NCI-H2196 (cell line): ENCODE results near the gene NDRG3.

Experiments used
- DNase-seq: peaks from one replicate; lab custom pipeline; 2025; ENCODE audit not compliant: unreplicated experiment; lab: John Stamatoyannopoulos, UW

Gene NDRG3

DNA sequence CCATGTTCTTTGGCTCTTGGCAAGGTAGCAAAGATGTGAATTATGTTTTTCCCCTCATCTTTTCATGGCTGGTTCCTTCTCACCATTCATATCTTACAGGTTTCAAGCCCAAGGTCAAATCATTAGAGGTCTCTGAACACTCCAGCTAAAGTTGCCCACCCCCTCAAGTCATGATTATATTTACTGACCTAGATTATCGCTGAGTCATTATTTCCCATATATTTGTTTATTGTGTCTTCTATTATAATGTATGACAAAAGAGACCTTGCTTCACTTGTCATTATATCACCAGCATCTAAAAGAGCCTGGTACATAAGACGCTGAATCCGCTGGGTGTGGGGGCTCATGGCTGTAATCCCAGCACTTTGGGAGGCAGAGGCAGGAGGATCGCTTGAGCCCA lies 15.2 kb upstream of the NDRG3 start:
- no peak for DNase-seq

DNA sequence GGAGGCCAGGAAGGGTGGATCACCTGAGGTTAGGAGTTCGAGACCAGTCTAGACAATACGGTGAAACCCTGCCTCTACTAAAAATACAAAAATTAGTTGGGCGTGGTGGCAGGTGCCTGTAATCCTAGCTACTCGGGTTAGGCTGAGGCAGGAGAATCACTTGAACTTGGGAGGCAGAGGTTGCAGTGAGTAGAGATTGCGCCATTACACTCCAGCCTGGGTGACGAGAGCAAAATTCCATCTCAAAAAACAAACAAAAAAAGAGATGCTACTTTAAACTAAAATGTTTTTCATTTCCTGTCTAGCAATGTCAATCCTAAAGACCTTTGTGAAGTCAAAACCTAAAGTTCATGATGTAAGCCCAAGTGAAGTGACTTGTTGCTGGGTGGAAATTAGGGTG lies 14.8 kb upstream of the NDRG3 start:
- no peak for DNase-seq

DNA sequence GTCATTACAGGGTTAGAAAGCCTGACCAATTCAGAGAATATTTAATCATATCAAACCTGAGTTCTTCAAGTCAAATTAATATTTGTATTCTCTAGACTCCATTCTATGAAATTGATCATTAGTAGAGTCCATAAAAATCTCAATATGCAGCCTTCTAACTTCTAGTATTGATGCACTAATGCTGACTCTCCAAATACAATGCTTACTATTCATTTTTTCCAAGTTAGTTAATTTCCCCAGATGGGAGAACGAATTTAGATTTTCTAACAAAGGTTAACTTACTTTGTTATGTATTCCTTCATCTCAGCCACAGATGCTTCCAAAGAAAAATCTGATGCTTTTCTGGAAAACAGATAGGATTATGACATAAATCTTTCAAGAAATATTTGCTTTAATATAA lies 12.4 kb upstream of the NDRG3 start:
- DNase-seq, result no peak

- DNase-seq, result no peak
These were observed 10.6 kb upstream of the NDRG3 start for GRCh38 chr20:36756496-36756895.

DNA sequence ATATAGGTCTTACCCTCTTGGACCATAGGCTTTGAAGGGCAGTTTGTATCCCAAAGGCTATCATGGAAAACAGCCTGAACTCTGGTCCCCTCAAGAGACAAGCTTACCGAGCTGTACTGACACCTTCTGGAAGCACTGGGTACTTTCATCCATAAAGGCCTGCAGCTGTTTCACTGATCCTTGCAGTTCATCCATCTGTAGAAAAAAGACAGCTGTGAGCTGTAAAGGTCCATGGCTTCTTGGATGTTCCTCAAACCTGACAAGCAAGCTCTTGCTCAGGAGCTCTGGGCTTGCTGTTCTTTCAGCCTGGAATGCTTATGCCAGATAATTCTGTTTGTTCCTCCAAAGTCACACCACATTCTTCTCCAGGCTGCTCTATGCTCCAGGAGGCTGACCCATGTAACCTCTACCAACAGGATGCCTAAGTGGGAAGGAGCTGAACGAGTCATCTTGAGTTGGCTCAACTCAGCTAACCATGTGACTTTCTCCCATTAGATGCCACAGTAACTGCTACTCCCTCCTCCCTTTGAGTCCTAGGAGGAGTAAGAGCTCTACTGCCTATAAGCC lies 8.8 kb upstream of the NDRG3 start:
- peak; percentile 68 for DNase-seq

- DNase-seq, result no peak
These were observed 6.7 kb upstream of the NDRG3 start for GRCh38 chr20:36752582-36752981.

DNA sequence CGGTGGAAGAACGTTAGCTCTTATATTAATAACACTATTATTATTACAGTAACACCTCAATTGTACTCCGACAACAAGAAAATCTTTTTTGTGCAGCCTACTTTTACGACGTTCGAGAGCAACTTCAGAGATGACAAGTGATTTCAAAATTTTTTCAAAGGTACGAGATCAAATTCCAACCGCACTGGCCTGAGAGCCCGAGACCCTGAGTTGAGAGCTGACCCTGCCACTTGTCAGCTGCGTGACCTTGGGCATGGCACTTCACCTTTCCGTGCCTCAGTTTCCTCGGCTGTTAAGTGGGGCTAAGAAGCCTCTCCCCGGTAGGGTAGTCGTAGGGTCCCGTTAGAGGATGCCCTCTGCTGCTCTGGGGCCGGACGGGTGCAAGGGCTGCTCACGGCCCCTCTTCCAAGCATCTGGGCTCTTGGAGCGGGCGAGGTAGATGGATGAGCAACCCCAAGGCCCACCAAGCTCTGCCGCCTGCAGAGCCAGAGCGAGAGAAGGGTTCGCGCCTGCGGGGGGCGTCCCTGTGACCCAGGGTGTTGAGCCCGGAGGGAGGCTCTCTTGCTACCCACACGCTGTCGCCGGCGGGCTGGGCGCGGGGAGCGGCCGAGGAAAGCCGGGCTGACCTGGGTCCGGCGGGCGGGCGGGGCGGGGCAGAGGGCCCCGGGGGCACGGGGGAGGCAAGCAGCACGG lies 510 bp downstream of the NDRG3 start:
- DNase-seq, result no peak

DNA sequence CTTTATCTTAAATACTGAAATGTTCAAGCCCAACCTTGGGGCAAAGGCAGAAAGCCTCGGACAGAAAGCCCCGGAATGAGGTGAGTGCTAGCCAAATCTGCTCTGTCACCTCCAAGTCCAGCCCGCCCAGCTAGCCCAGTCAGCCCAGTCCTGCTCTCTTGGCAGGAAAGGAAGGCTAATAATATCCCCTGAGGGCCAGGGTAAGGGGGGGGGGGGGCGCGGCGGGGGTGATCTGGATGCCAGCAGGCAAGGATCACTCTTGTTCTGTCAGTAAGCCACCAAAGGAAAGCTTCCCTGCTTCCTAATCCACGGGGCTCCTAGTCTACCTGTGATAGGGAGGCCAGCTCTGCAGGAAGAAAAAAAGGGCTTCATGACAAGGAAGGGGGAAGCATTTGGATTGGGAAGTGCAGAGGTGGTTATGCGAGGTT lies 1.1 kb downstream of the NDRG3 start:
- no peak for DNase-seq

GRCh38 chr20:36744243-36744642 lies 1.6 kb downstream of the NDRG3 start:
- no peak for DNase-seq

DNA sequence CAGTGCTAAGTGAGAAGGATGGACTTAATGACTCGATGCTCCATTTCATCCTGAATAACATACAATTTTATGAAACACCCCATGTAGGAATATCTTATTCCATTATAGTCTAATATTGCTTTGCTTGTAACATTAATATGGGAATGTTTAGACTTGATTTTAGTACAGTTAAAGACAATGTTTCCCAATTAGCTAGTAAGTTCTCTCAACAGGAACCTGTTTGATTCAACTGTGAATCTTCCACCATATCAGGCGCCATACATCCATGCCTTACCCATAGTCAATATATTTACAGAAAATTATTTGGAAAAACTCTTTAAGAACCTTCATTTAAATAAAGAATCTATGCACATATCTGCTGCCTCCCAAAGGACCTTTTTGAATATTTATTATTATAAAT lies 3.3 kb downstream of the NDRG3 start:
- no peak for DNase-seq

DNA sequence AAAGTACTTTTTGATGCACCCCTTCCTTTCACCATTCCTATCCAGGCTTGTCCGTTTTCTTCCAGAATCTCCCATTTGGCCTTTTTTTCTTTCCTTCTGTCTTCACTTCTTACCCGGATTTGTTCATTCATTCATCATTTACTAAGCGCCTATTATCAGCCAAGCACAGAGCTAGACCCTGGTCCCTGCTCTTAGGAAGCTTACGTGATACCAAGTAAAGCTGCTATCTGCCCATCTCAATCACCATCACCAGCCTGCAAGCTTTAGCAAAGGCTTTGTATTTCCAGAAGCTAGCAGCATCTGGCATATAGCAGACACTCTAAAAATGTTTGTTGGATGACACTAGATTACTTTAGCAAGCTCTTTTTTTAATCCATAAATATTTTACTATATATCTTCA lies 4.8 kb downstream of the NDRG3 start:
- no peak for DNase-seq

DNA sequence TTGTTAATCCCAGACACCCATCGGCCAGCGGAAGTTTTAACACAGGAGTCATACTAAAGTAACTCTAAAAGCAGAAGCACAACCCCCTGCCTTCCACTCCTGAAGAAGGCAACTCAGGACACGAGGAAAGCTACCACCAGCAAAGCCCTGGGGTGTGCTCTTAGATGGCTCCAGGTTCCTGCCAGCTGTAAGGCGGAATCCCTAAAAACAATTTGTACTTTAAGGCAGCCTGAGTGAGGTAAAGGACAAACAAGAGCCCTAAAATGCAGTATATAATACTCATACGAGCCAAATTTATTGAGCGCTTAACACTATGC lies 8.7 kb downstream of the NDRG3 start:
- no peak for DNase-seq

GRCh38 chr20:36736451-36737182 lies 9.3 kb downstream of the NDRG3 start:
- DNase-seq, result no peak

DNA sequence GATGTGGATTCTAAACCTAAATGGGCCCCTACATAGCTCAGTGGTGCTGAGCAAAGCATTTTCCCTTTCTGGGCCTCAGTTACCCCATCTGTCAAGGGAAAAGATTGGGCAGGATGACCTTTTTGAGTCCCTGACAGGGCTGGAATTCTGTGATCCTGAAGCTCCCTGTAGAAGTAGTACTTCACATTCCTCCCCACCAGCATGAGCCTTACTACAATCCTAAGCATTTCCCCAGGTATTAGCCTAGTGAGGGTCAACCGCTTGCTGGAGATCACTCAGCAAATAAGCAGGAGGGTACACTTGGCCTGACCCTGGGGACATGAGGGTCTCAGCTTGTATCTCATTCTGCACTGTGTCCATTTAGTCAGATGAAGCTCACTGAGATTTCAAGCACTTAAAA lies 13.4 kb downstream of the NDRG3 start:
- no peak for DNase-seq

DNA sequence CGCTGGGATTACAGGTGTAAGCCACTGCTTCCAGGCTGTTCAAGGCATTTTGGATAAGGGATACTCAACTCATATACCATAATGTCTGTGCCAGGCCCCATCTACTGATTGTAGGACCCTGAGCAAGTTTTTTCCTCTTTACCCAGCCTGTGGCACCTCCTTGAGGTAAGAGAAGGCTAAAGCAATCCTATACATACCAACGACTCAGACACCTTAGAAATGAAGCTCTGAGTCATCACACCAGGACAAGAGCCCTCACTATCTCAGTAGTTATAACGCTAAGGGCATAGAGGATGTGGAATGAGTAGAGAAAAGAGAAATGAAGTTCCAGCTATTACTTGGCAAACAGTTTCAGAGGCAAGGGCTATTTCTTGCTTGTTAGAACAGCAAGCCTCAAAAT lies 16.9 kb downstream of the NDRG3 start:
- peak; percentile 9 for DNase-seq

GRCh38 chr20:36726168-36726567 lies 19.7 kb downstream of the NDRG3 start:
- DNase-seq, result no peak

- DNase-seq, result no peak
These were observed 25.4 kb downstream of the NDRG3 start for GRCh38 chr20:36720510-36720909.

GRCh38 chr20:36717657-36718056 lies 28.2 kb downstream of the NDRG3 start:
- DNase-seq, result no peak

DNA sequence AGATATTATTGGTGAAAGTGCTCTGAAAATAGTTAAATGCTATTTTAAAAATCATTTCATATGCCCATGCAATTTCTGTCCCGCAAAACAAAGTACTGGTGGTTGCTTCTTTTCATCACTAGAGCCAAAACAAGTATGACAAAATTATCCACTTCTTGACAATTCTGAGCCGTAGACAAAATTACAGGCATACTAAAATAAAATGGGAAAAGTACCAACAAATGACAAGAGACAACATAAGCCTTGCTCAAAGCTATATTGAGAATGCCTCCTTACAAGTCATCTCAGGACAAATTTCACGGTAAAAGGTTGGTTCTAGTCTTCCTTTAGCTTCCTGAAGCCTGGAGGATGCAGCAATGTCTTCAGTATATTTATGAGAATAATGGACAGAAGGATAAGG lies 28.9 kb downstream of the NDRG3 start:
- no peak for DNase-seq

GRCh38 chr20:36712775-36713174 lies 33.1 kb downstream of the NDRG3 start:
- DNase-seq, result no peak

- DNase-seq, result no peak
These were observed 36.8 kb downstream of the NDRG3 start for GRCh38 chr20:36709126-36709525.

GRCh38 chr20:36703530-36703929 lies 42.4 kb downstream of the NDRG3 start:
- DNase-seq, result no peak

- DNase-seq, result no peak
These were observed 45.5 kb downstream of the NDRG3 start for GRCh38 chr20:36700438-36700837.
